NCI-H2029 treated with DMSO at 0.1 percent for 48 hours (cell line): ENCODE measurements around the gene PCF11.
"Not testable (repeated sequence)": the region's sequence is repeated elsewhere in the genome, so short reads cannot be mapped to it uniquely, and the experiment has no call there.

ENCODE experiments used
- DNase-seq: peaks from one replicate; lab custom pipeline; 2025; lab: John Stamatoyannopoulos, UW

The PCF11 gene

GRCh38 chr11:83193315-83194280 lies 36.7 kb downstream of the PCF11 start, which contains the start of gene ANKRD42:
Gene ANKRD42, plus strand, starts transcription at chr11:83193712. Its CDS starts 959 bp downstream, at chr11:83194671.
- peak; percentile 89 for DNase-seq

GRCh38 chr11:83194281-83195142 lies 37.6 kb downstream of the PCF11 start:
- no peak for DNase-seq

- DNase-seq: no peak
These were observed 38.2 kb downstream of the PCF11 start for GRCh38 chr11:83195143-83195466.

- DNase-seq: no peak
These were observed 38.7 kb downstream of the PCF11 start for GRCh38 chr11:83195649-83196048.

GRCh38 chr11:83200035-83200434 lies 43.1 kb downstream of the PCF11 start:
- no peak for DNase-seq

GRCh38 chr11:83205608-83206185 lies 48.8 kb downstream of the PCF11 start:
- DNase-seq: no peak

- no peak for DNase-seq
These were observed 49.3 kb downstream of the PCF11 start for GRCh38 chr11:83206221-83206620.

GRCh38 chr11:83206771-83207382 lies 49.9 kb downstream of the PCF11 start:
- DNase-seq: not testable (repeated sequence)

GRCh38 chr11:83219095-83219494 lies 62.2 kb downstream of the PCF11 start:
- DNase-seq: no peak

- DNase-seq: no peak
These were observed 63.3 kb downstream of the PCF11 start for GRCh38 chr11:83220260-83220659.

- no peak for DNase-seq
These were observed 64.8 kb downstream of the PCF11 start for GRCh38 chr11:83221694-83222093.

GRCh38 chr11:83222499-83222898 lies 65.6 kb downstream of the PCF11 start:
- DNase-seq: no peak

GRCh38 chr11:83223457-83223856 lies 66.5 kb downstream of the PCF11 start:
- no peak for DNase-seq

- DNase-seq: no peak
These were observed 78.9 kb downstream of the PCF11 start for GRCh38 chr11:83235825-83236224.
